Measurements from ENCODE around the gene LRP1B.

Gene LRP1B

GRCh38 chr2:141437521-141437920 is 693.3 kb downstream of the LRP1B start:
- H3K9me3 Mint-ChIP-seq, result peaks cover 26% of the 10 kb centered on the region
- H3K36me3 Mint-ChIP-seq, result no peaks in the 10 kb centered on the region
- DNase-seq (ENCODE audit: low spot score in 2 of 2), result no peak
- H3K4me1 Mint-ChIP-seq, result no peaks in the 10 kb centered on the region
- H3K4me3 Mint-ChIP-seq, result no peak overlapping the region
- H3K27ac Mint-ChIP-seq, result no peak overlapping the region
- no peak for ATAC-seq

GRCh38 chr2:141423124-141423523 is 707.7 kb downstream of the LRP1B start:
- DNase-seq (ENCODE audit: low spot score in 2 of 2), result no peak
- ATAC-seq, result no peak
- H3K4me3 Mint-ChIP-seq, result no peak overlapping the region
- H3K27ac Mint-ChIP-seq, result no peak overlapping the region
- H3K9me3 Mint-ChIP-seq, result peaks cover 20% of the 10 kb centered on the region
- H3K4me1 Mint-ChIP-seq, result no peaks in the 10 kb centered on the region
- no peaks in the 10 kb centered on the region for H3K36me3 Mint-ChIP-seq

GRCh38 chr2:141417246-141417797 is 713.5 kb downstream of the LRP1B start:
- no peaks in the 10 kb centered on the region for H3K36me3 Mint-ChIP-seq
- peaks cover 18% of the 10 kb centered on the region for H3K9me3 Mint-ChIP-seq
- no peak overlapping the region for H3K27ac Mint-ChIP-seq
- no peak for DNase-seq (ENCODE audit: low spot score in 2 of 2)
- no peak for ATAC-seq
- H3K4me1 Mint-ChIP-seq, result no peaks in the 10 kb centered on the region
- H3K4me3 Mint-ChIP-seq, result no peak overlapping the region

- Mint-ChIP-seq H3K36me3 (no peaks in the 10 kb centered on the region), H3K9me3 (peaks cover 4% of the 10 kb centered on the region), H3K4me3 (no peak overlapping the region), H3K4me1 (no peaks in the 10 kb centered on the region), H3K27ac (no peak overlapping the region)
- ATAC-seq, result no peak
- DNase-seq (ENCODE audit: low spot score in 2 of 2), result no peak
These were observed 719.4 kb downstream of the LRP1B start for GRCh38 chr2:141411419-141411818.

GRCh38 chr2:141399270-141399669 is 731.5 kb downstream of the LRP1B start:
- no peaks in the 10 kb centered on the region for H3K4me1 Mint-ChIP-seq
- DNase-seq (ENCODE audit: low spot score in 2 of 2), result no peak
- peaks cover 3% of the 10 kb centered on the region for H3K9me3 Mint-ChIP-seq
- ATAC-seq, result no peak
- H3K4me3 Mint-ChIP-seq, result no peak overlapping the region
- H3K36me3 Mint-ChIP-seq, result no peaks in the 10 kb centered on the region
- H3K27ac Mint-ChIP-seq, result no peak overlapping the region

GRCh38 chr2:141393214-141393545 is 737.6 kb downstream of the LRP1B start:
- H3K4me1 Mint-ChIP-seq, result no peaks in the 10 kb centered on the region
- H3K27ac Mint-ChIP-seq, result no peak overlapping the region
- no peak overlapping the region for H3K4me3 Mint-ChIP-seq
- DNase-seq (ENCODE audit: low spot score in 2 of 2), result no peak
- no peaks in the 10 kb centered on the region for H3K36me3 Mint-ChIP-seq
- peaks cover 18% of the 10 kb centered on the region for H3K9me3 Mint-ChIP-seq
- ATAC-seq, result no peak

- no peaks in the 10 kb centered on the region for H3K4me1 Mint-ChIP-seq
- no peak overlapping the region for H3K4me3 Mint-ChIP-seq
- no peaks in the 10 kb centered on the region for H3K36me3 Mint-ChIP-seq
- H3K9me3 Mint-ChIP-seq, result peaks cover 18% of the 10 kb centered on the region
- DNase-seq (ENCODE audit: low spot score in 2 of 2) (no peak), ATAC-seq (no peak)
- no peak overlapping the region for H3K27ac Mint-ChIP-seq
These were observed 738.2 kb downstream of the LRP1B start for GRCh38 chr2:141392517-141393213.

- no peak overlapping the region for H3K4me3 Mint-ChIP-seq
- no peaks in the 10 kb centered on the region for H3K36me3 Mint-ChIP-seq
- ATAC-seq (no peak), DNase-seq (ENCODE audit: low spot score in 2 of 2) (no peak)
- H3K9me3 Mint-ChIP-seq, result peaks cover 34% of the 10 kb centered on the region
- H3K27ac Mint-ChIP-seq, result no peak overlapping the region
- H3K4me1 Mint-ChIP-seq, result no peaks in the 10 kb centered on the region
These were observed 744.6 kb downstream of the LRP1B start for GRCh38 chr2:141386168-141386567.

- peaks cover 36% of the 10 kb centered on the region for H3K9me3 Mint-ChIP-seq
- ATAC-seq, result no peak
- no peaks in the 10 kb centered on the region for H3K4me1 Mint-ChIP-seq
- H3K36me3 Mint-ChIP-seq, result no peaks in the 10 kb centered on the region
- H3K27ac Mint-ChIP-seq, result no peak overlapping the region
- DNase-seq (ENCODE audit: low spot score in 2 of 2), result no peak
- H3K4me3 Mint-ChIP-seq, result no peak overlapping the region
These were observed 746.1 kb downstream of the LRP1B start for GRCh38 chr2:141384676-141385075.

GRCh38 chr2:141381946-141382345 is 748.9 kb downstream of the LRP1B start:
- Mint-ChIP-seq H3K36me3 (no peaks in the 10 kb centered on the region), H3K9me3 (peaks cover 33% of the 10 kb centered on the region), H3K4me1 (no peaks in the 10 kb centered on the region), H3K27ac (no peak overlapping the region), H3K4me3 (no peak overlapping the region)
- ATAC-seq (no peak), DNase-seq (ENCODE audit: low spot score in 2 of 2) (no peak)

- Mint-ChIP-seq H3K9me3 (peaks cover 29% of the 10 kb centered on the region), H3K4me1 (no peaks in the 10 kb centered on the region), H3K27ac (no peak overlapping the region), H3K36me3 (no peaks in the 10 kb centered on the region), H3K4me3 (no peak overlapping the region)
- DNase-seq (ENCODE audit: low spot score in 2 of 2), result no peak
- no peak for ATAC-seq
These were observed 750.5 kb downstream of the LRP1B start for GRCh38 chr2:141380008-141380979.

GRCh38 chr2:141364821-141365220 is 766.0 kb downstream of the LRP1B start:
- Mint-ChIP-seq H3K4me3 (no peak overlapping the region), H3K4me1 (no peaks in the 10 kb centered on the region), H3K27ac (no peak overlapping the region), H3K36me3 (no peaks in the 10 kb centered on the region), H3K9me3 (peaks cover 12% of the 10 kb centered on the region)
- ATAC-seq (no peak), DNase-seq (ENCODE audit: low spot score in 2 of 2) (no peak)

- Mint-ChIP-seq H3K36me3 (no peaks in the 10 kb centered on the region), H3K9me3 (peaks cover 19% of the 10 kb centered on the region), H3K27ac (no peak overlapping the region), H3K4me1 (no peaks in the 10 kb centered on the region), H3K4me3 (no peak overlapping the region)
- DNase-seq (ENCODE audit: low spot score in 2 of 2) (no peak), ATAC-seq (no peak)
These were observed 768.5 kb downstream of the LRP1B start for GRCh38 chr2:141362311-141362710.

GRCh38 chr2:141348481-141348880 is 782.3 kb downstream of the LRP1B start:
- no peak for ATAC-seq
- H3K4me3 Mint-ChIP-seq, result no peak overlapping the region
- DNase-seq (ENCODE audit: low spot score in 2 of 2), result no peak
- no peaks in the 10 kb centered on the region for H3K4me1 Mint-ChIP-seq
- H3K36me3 Mint-ChIP-seq, result no peaks in the 10 kb centered on the region
- H3K9me3 Mint-ChIP-seq, result peaks cover 27% of the 10 kb centered on the region
- no peak overlapping the region for H3K27ac Mint-ChIP-seq

- Mint-ChIP-seq H3K36me3 (no peaks in the 10 kb centered on the region), H3K9me3 (peaks cover 28% of the 10 kb centered on the region), H3K27ac (no peak overlapping the region), H3K4me1 (no peaks in the 10 kb centered on the region), H3K4me3 (no peak overlapping the region)
- DNase-seq (ENCODE audit: low spot score in 2 of 2) (no peak), ATAC-seq (no peak)
These were observed 789.4 kb downstream of the LRP1B start for GRCh38 chr2:141341444-141341843.

- Mint-ChIP-seq H3K4me1 (no peaks in the 10 kb centered on the region), H3K9me3 (peaks cover 9% of the 10 kb centered on the region), H3K4me3 (no peak overlapping the region), H3K27ac (no peak overlapping the region), H3K36me3 (no peaks in the 10 kb centered on the region)
- no peak for ATAC-seq
- DNase-seq (ENCODE audit: low spot score in 2 of 2), result no peak
These were observed 799.7 kb downstream of the LRP1B start for GRCh38 chr2:141331127-141331526.

Measured in stimulated activated effector memory CD8-positive, alpha-beta T cell treated with anti-CD3 and anti-CD28 coated beads, Interleukin-12 subunit alpha, Interleukin-12 subunit beta, amount 100 ng/mL, for 72 hours (primary cell).